Epithelial cell of esophagus (primary cell): ENCODE results near the gene BMP2.

ENCODE experiments used
- DNase-seq: peaks from one replicate; pipeline ENCODE4 v3.0.0; 2010; ENCODE audit warnings: low read depth
- H3K4me3 ChIP-seq: 2 replicates; pipeline ENCODE4 v1.5.1; 2011; ENCODE audit warnings: mild to moderate bottlenecking, low read length, control low read depth
- TF ChIP-seq, protein P1 (sequence below): IDR thresholded peaks from 2 replicates; pipeline ENCODE4 v1.5.1; 2011; ENCODE audit warnings: low read depth, mild to moderate bottlenecking, low read length, control low read depth, inconsistent platforms; ENCODE audit not compliant: insufficient read depth; ENCODE audit errors: missing control alignments

The BMP2 gene

GRCh38 chr20:6767126-6767535 is 355 bp upstream of the BMP2 start:
- H3K4me3 ChIP-seq, result peak overlapping the region; percentile 51
- TF ChIP-seq, protein P1, sequence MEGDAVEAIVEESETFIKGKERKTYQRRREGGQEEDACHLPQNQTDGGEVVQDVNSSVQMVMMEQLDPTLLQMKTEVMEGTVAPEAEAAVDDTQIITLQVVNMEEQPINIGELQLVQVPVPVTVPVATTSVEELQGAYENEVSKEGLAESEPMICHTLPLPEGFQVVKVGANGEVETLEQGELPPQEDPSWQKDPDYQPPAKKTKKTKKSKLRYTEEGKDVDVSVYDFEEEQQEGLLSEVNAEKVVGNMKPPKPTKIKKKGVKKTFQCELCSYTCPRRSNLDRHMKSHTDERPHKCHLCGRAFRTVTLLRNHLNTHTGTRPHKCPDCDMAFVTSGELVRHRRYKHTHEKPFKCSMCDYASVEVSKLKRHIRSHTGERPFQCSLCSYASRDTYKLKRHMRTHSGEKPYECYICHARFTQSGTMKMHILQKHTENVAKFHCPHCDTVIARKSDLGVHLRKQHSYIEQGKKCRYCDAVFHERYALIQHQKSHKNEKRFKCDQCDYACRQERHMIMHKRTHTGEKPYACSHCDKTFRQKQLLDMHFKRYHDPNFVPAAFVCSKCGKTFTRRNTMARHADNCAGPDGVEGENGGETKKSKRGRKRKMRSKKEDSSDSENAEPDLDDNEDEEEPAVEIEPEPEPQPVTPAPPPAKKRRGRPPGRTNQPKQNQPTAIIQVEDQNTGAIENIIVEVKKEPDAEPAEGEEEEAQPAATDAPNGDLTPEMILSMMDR, result no peak
- DNase-seq, result no peak

DNA sequence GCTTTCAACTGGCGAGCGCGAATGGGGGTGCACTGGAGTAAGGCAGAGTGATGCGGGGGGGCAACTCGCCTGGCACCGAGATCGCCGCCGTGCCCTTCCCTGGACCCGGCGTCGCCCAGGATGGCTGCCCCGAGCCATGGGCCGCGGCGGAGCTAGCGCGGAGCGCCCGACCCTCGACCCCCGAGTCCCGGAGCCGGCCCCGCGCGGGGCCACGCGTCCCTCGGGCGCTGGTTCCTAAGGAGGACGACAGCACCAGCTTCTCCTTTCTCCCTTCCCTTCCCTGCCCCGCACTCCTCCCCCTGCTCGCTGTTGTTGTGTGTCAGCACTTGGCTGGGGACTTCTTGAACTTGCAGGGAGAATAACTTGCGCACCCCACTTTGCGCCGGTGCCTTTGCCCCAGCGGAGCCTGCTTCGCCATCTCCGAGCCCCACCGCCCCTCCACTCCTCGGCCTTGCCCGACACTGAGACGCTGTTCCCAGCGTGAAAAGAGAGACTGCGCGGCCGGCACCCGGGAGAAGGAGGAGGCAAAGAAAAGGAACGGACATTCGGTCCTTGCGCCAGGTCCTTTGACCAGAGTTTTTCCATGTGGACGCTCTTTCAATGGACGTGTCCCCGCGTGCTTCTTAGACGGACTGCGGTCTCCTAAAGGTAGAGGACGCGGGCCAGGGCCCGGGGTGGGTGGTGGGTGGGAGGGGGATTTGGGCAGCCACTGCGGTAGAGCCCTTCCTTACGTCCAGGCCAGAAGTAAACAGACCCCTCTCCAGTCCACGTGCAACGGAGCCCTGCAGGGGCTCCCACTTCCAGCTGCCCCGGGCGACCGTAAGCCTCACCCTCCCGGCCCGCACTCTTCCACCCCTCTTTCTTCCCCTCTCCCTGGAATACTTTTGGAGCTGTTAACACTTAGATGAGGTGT is 998 bp downstream of the BMP2 start:
- peak overlapping the region; percentile 77 for H3K4me3 ChIP-seq
- TF ChIP-seq, protein P1, result no peak
- DNase-seq, result peak; percentile 45

- peak overlapping the region; percentile 77 for H3K4me3 ChIP-seq
- peak; percentile 59 for DNase-seq
- TF ChIP-seq, protein P1, result no peak
Observed at GRCh38 chr20:6769903-6770785, 2.7 kb downstream of the BMP2 start.

DNA sequence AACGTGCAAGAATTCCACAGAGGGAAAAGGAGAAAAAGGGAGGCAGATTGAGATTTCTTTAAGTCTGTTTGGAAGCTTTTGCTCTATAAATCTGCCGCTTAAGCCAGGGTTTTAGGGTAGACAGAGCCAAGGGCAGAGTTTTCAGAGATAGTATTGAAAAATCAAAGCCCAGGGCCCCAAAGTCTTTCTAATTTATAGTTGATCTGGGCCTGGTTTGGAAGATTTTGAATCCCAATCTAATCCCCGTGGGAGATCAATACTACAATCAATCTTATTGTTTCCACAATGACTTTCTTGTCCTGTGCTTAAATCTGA is 3.3 kb downstream of the BMP2 start:
- no peak overlapping the region for H3K4me3 ChIP-seq
- no peak for DNase-seq
- TF ChIP-seq, protein P1, result no peak

DNA sequence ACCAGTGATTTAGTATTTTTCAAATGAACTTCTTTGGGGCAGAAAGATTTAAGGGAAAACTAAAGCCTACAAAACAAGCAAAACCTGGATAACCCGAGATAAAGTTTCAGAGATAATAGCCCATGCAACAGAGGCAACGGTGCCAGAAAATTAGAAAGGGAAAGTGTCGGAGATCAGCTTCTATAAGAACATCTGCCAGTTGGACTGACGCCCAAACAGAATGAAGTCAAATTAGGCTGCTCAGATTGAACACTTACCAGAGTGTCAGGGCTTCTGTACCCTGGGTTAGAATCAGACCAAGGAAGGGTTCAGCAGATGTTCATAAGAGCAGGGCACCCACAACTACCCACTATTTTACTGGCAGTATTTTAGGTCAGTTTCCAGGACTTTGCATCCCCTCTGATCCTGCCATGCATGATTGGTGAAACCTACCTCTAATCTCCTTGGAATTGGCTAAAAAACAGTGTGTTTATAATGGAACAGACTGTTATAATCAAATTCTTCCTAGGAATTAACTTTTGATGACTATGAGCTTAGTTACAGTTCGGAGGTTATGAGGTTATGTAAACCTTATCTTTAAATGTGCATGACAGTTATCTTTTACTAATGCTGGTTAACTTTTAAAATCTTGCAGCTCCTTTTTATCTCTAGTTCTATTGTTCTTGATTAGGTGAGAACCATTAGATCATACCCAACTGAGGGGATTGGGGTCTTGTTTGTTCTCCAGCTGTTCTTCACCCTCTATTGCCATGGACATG is 13.1 kb downstream of the BMP2 start:
- no peak overlapping the region for H3K4me3 ChIP-seq
- TF ChIP-seq, protein P1, result no peak
- DNase-seq, result no peak

DNA sequence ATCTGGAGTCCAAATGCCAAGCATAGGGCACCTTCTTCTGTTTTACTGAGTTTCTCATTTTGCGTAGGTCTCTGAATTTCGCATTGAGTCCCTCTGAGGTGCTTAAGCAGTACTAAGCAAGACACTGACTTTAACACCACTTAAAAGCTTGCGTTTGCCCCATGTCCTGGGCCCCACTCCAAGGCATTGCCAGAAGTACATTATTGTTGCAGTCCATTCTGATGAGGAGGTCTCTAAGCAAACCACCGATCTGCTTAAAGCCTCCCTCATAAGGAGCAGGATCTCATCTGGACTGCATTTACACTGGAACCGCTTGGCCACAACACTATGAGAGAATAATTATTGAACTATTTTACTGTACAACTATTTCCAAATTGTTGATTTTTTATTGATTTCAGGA is 16.3 kb downstream of the BMP2 start:
- no peak for DNase-seq
- no peak overlapping the region for H3K4me3 ChIP-seq

More for the DNA sequence above, 16.3 kb downstream of the BMP2 start:
- TF ChIP-seq, protein P1, result no peak
